ENCODE measurements around the gene GNB1. TPM values are rescaled to one million over a fixed set of nuclear protein-coding genes. Genes with fewer than 3 reads are reported as not detected.

Gene GNB1
- total RNA-seq, 1 experiment from 2014 or later: 339 TPM

DNA sequence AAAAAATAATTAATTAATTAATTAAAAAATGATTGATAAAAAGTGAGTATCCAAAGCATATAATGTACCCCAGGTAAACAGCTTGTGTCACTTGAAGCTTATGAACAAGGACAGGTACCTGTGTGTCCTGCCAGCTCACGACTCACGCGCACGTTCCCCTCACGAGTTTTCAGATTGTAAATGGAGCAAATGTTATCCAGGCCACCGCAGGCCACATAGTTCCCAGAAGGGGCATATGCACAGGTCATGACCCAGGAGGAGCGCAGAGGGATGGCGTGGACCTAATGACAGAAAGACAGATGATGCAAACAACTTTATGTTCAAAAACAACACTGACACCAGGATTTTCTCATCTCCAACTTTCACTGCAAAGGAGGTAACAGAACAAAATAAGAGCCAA is 86.6 kb downstream of the GNB1 start (continued):
- TF ChIP-seq FOXJ3 (CRISPR knock-in tag; IDR thresholded peaks at IDR 0.05; ENCODE audit: borderline replicate concordance): no peak
- no peak for TF ChIP-seq GRHL2 (CRISPR knock-in tag; IDR thresholded peaks at IDR 0.05; ENCODE audit: insufficient replicate concordance, severe bottlenecking)
- TF ChIP-seq ETV6 (CRISPR knock-in tag; IDR thresholded peaks at IDR 0.05): no peak
- no peak for TF ChIP-seq NFYB (CRISPR knock-in tag; conservative IDR thresholded peaks at IDR 0.05; ENCODE audit: low read depth)
- TF ChIP-seq ZNF121 (CRISPR knock-in tag; IDR thresholded peaks at IDR 0.05): no peak
- TF ChIP-seq, protein P1, sequence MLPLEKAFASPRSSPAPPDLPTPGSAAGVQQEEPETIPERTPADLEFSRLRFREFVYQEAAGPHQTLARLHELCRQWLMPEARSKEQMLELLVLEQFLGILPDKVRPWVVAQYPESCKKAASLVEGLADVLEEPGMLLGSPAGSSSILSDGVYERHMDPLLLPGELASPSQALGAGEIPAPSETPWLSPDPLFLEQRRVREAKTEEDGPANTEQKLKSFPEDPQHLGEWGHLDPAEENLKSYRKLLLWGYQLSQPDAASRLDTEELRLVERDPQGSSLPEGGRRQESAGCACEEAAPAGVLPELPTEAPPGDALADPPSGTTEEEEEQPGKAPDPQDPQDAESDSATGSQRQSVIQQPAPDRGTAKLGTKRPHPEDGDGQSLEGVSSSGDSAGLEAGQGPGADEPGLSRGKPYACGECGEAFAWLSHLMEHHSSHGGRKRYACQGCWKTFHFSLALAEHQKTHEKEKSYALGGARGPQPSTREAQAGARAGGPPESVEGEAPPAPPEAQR (CRISPR knock-in tag; IDR thresholded peaks at IDR 0.05): no peak
- no peak for TF ChIP-seq SOX15 (CRISPR knock-in tag; IDR thresholded peaks at IDR 0.05)
- no peak for TF ChIP-seq CBFB (CRISPR knock-in tag; IDR thresholded peaks at IDR 0.05; ENCODE audit: low read depth)

DNA sequence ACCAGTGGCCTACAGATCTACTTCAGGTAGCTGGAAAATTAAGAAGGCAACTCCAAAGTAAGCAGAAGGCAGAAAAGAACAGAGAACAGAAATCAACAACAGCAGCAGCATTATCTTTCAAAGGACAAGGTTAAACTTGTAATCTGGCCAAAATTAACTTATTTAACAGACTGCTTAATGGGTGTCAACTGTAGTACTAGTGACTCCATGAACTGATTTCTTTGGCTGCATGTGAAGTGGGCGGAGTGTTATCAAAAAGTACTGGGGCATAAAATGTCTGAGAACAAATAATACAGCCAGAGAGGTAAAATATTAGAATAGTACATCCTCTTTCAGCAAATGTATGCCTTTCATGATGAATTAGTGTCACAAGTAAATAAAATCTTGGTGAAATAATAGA is 88.0 kb downstream of the GNB1 start:
- ChIA-PET CTCF (interaction anchor here (2.2 kb wide), 1 partner anchor 14 kb away, joined by 11 read pairs; no protein-coding TSS in a partner anchor), POLR2A (no interaction called here)
- no peaks in the 10 kb centered on the region for H3K4me1 Mint-ChIP-seq
- H3K4me3 Mint-ChIP-seq: no peak overlapping the region
- TF ChIP-seq, protein P2, sequence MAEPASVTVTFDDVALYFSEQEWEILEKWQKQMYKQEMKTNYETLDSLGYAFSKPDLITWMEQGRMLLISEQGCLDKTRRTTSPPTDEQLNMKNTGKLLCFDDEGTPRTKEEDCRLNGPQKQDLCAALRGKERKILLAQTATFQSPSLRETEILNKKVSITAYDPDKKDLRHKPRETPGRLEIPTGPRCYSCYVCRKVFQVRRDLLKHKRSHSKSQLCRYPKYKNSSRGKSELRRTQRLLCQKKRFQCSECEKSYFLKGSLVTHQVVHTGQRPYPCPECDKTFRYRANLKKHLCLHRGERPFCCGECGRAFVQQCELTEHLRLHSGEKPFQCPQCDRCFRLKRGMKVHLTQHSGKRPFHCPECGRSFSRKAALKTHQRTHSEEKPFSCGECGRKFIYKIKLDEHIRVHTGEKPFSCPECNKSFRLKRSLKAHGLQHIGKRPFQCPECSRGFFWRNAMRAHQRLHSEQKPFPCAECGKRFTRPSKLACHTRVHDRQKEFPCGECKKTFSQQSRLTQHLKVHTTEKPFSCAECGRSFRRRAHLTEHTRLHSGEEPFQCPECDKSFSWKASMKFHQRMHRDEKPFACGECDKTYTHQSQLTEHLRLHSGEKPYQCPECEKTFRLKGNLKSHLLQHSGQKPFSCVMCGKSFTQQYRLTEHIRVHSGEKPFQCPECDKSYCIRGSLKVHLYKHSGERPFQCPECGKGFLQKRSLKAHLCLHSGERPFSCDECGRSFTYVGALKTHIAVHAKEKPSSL (CRISPR knock-in tag; conservative IDR thresholded peaks at IDR 0.05): no peak
- TF ChIP-seq, protein P3, sequence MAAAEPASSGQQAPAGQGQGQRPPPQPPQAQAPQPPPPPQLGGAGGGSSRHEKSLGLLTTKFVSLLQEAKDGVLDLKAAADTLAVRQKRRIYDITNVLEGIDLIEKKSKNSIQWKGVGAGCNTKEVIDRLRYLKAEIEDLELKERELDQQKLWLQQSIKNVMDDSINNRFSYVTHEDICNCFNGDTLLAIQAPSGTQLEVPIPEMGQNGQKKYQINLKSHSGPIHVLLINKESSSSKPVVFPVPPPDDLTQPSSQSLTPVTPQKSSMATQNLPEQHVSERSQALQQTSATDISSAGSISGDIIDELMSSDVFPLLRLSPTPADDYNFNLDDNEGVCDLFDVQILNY (CRISPR knock-in tag; IDR thresholded peaks at IDR 0.05): no peak
- no peak for TF ChIP-seq CREM (CRISPR knock-in tag; IDR thresholded peaks at IDR 0.05)
- TF ChIP-seq SOX15 (CRISPR knock-in tag; IDR thresholded peaks at IDR 0.05): no peak
- no peak for TF ChIP-seq ZNF138 (CRISPR knock-in tag; conservative IDR thresholded peaks at IDR 0.05)
- no peak for TF ChIP-seq ZNF671 (CRISPR knock-in tag; IDR thresholded peaks at IDR 0.05)
- TF ChIP-seq, protein P4, sequence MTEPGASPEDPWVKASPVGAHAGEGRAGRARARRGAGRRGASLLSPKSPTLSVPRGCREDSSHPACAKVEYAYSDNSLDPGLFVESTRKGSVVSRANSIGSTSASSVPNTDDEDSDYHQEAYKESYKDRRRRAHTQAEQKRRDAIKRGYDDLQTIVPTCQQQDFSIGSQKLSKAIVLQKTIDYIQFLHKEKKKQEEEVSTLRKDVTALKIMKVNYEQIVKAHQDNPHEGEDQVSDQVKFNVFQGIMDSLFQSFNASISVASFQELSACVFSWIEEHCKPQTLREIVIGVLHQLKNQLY (CRISPR knock-in tag; IDR thresholded peaks at IDR 0.05): no peak
- no peak for TF ChIP-seq CREB1 (CRISPR knock-in tag; IDR thresholded peaks at IDR 0.05)
- TF ChIP-seq ZNF121 (CRISPR knock-in tag; IDR thresholded peaks at IDR 0.05): no peak
- no peak for TF ChIP-seq NR1H2 (CRISPR knock-in tag; IDR thresholded peaks at IDR 0.05)
- TF ChIP-seq IRF2 (CRISPR knock-in tag; IDR thresholded peaks at IDR 0.05; ENCODE audit: borderline replicate concordance, low read depth): no peak
- TF ChIP-seq MXD4 (CRISPR knock-in tag; IDR thresholded peaks at IDR 0.05; ENCODE audit: borderline replicate concordance): no peak
- TF ChIP-seq, protein P5, sequence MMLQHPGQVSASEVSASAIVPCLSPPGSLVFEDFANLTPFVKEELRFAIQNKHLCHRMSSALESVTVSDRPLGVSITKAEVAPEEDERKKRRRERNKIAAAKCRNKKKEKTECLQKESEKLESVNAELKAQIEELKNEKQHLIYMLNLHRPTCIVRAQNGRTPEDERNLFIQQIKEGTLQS (CRISPR knock-in tag; conservative IDR thresholded peaks at IDR 0.05): no peak
- no peak for TF ChIP-seq ZNF416 (CRISPR knock-in tag; IDR thresholded peaks at IDR 0.05)
- TF ChIP-seq, protein P6, sequence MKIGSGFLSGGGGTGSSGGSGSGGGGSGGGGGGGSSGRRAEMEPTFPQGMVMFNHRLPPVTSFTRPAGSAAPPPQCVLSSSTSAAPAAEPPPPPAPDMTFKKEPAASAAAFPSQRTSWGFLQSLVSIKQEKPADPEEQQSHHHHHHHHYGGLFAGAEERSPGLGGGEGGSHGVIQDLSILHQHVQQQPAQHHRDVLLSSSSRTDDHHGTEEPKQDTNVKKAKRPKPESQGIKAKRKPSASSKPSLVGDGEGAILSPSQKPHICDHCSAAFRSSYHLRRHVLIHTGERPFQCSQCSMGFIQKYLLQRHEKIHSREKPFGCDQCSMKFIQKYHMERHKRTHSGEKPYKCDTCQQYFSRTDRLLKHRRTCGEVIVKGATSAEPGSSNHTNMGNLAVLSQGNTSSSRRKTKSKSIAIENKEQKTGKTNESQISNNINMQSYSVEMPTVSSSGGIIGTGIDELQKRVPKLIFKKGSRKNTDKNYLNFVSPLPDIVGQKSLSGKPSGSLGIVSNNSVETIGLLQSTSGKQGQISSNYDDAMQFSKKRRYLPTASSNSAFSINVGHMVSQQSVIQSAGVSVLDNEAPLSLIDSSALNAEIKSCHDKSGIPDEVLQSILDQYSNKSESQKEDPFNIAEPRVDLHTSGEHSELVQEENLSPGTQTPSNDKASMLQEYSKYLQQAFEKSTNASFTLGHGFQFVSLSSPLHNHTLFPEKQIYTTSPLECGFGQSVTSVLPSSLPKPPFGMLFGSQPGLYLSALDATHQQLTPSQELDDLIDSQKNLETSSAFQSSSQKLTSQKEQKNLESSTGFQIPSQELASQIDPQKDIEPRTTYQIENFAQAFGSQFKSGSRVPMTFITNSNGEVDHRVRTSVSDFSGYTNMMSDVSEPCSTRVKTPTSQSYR (CRISPR knock-in tag; IDR thresholded peaks at IDR 0.05): no peak
- TF ChIP-seq, protein P7, sequence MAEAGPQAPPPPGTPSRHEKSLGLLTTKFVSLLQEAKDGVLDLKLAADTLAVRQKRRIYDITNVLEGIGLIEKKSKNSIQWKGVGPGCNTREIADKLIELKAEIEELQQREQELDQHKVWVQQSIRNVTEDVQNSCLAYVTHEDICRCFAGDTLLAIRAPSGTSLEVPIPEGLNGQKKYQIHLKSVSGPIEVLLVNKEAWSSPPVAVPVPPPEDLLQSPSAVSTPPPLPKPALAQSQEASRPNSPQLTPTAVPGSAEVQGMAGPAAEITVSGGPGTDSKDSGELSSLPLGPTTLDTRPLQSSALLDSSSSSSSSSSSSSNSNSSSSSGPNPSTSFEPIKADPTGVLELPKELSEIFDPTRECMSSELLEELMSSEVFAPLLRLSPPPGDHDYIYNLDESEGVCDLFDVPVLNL (CRISPR knock-in tag; IDR thresholded peaks at IDR 0.05; ENCODE audit: borderline replicate concordance, low read depth): no peak
- TF ChIP-seq, protein P8, sequence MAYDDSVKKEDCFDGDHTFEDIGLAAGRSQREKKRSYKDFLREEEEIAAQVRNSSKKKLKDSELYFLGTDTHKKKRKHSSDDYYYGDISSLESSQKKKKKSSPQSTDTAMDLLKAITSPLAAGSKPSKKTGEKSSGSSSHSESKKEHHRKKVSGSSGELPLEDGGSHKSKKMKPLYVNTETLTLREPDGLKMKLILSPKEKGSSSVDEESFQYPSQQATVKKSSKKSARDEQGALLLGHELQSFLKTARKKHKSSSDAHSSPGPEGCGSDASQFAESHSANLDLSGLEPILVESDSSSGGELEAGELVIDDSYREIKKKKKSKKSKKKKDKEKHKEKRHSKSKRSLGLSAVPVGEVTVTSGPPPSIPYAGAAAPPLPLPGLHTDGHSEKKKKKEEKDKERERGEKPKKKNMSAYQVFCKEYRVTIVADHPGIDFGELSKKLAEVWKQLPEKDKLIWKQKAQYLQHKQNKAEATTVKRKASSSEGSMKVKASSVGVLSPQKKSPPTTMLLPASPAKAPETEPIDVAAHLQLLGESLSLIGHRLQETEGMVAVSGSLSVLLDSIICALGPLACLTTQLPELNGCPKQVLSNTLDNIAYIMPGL (CRISPR knock-in tag; IDR thresholded peaks at IDR 0.05): no peak
- no peak for TF ChIP-seq EMX1 (CRISPR knock-in tag; IDR thresholded peaks at IDR 0.05)
- no peak for TF ChIP-seq NFYB (CRISPR knock-in tag; conservative IDR thresholded peaks at IDR 0.05; ENCODE audit: low read depth)
- no peaks in the 10 kb centered on the region for H3K27me3 Mint-ChIP-seq (ENCODE audit: low read depth)
- peaks cover 45% of the 10 kb centered on the region for H3K36me3 Mint-ChIP-seq
- no peaks in the 10 kb centered on the region for H3K9me3 Mint-ChIP-seq
- H3K27ac Mint-ChIP-seq: no peak overlapping the region; the same call in 1 of the 2 replicates
- ATAC-seq (no peak), DNase-seq (ENCODE audit: low spot score) (no peak)

All from WTC11 (cell line).